ENCODE results near the gene CHPT1. TPM values are rescaled to one million over a fixed set of nuclear protein-coding genes. Genes with fewer than 3 reads are reported as not detected.
"Not testable (repeated sequence)": the region's sequence is repeated elsewhere in the genome, so short reads cannot be mapped to it uniquely, and the experiment has no call there.

CHPT1 gene
- total RNA-seq, 1 experiment from 2014 or later: 28.1 TPM

- no peak overlapping the region for H3K4me3 Mint-ChIP-seq (ENCODE audit: unreplicated experiment)
- intact Hi-C loops (cut with micrococcal nuclease): no loop called here
- H3K9me3 Mint-ChIP-seq (ENCODE audit: unreplicated experiment): no peaks in the 10 kb centered on the region
- H3K27ac Mint-ChIP-seq (ENCODE audit: low read depth, unreplicated experiment): no peak overlapping the region
- ChIA-PET POLR2A (no interaction called here), CTCF (no interaction called here)
- no TSS peak for BruUV-seq (replicated peaks)
- TF ChIP-seq CTCF (IDR thresholded peaks at IDR 0.05; ENCODE audit: unreplicated experiment): no peak
- no peak for DNase-seq (ENCODE audit: unreplicated experiment)
- no peaks in the 10 kb centered on the region for H3K4me1 Mint-ChIP-seq (ENCODE audit: insufficient read depth, unreplicated experiment)
- H3K27me3 Mint-ChIP-seq (ENCODE audit: insufficient read depth, unreplicated experiment): no peaks in the 10 kb centered on the region
- peaks cover 51% of the 10 kb centered on the region for H3K36me3 Mint-ChIP-seq (ENCODE audit: insufficient read depth, unreplicated experiment)
Observed at GRCh38 chr12:101733166-101733565, 35.7 kb downstream of the CHPT1 start.

DNA sequence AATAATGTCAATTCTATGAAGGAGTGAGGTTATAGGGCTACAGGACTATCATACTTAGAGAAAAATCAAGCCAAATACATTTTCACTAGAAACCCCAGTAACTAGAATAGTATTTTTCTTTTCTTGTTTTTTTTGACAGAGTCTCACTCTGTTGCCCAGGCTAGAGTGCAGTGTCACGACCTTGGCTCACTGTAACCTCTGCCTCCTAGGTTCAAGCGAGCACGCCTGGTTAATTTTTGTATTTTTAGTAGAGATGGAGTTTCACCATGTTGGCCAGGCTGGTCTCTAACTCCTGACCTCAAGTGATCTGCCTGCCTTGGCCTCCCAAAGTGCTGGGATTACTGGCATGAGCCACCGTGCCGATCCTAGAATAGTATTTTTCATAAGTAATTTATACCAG is 37.0 kb downstream of the CHPT1 start:
- DNase-seq (ENCODE audit: unreplicated experiment); H3K4me3 Mint-ChIP-seq (ENCODE audit: unreplicated experiment); H3K4me1 Mint-ChIP-seq (ENCODE audit: insufficient read depth, unreplicated experiment); CTCF ChIA-PET; BruUV-seq (replicated peaks); intact Hi-C loops (cut with micrococcal nuclease); H3K27ac Mint-ChIP-seq (ENCODE audit: low read depth, unreplicated experiment); H3K9me3 Mint-ChIP-seq (ENCODE audit: unreplicated experiment); POLR2A ChIA-PET; H3K27me3 Mint-ChIP-seq (ENCODE audit: insufficient read depth, unreplicated experiment): not testable (repeated sequence)
- peaks cover 53% of the 10 kb centered on the region for H3K36me3 Mint-ChIP-seq (ENCODE audit: insufficient read depth, unreplicated experiment)

- intact Hi-C loops (cut with micrococcal nuclease): no loop called here
- H3K9me3 Mint-ChIP-seq (ENCODE audit: unreplicated experiment): no peaks in the 10 kb centered on the region
- no peak overlapping the region for H3K27ac Mint-ChIP-seq (ENCODE audit: low read depth, unreplicated experiment)
- ChIA-PET POLR2A (no interaction called here), CTCF (interaction anchor here (0.6 kb wide), 1 partner anchor 910 kb away, joined by 3 read pairs; no protein-coding TSS in a partner anchor)
- TF ChIP-seq CTCF (IDR thresholded peaks at IDR 0.05; ENCODE audit: unreplicated experiment): no peak
- H3K27me3 Mint-ChIP-seq (ENCODE audit: insufficient read depth, unreplicated experiment): no peaks in the 10 kb centered on the region
- peaks cover 44% of the 10 kb centered on the region for H3K36me3 Mint-ChIP-seq (ENCODE audit: insufficient read depth, unreplicated experiment)
- no TSS peak for BruUV-seq (replicated peaks)
- H3K4me3 Mint-ChIP-seq (ENCODE audit: unreplicated experiment): no peak overlapping the region
- H3K4me1 Mint-ChIP-seq (ENCODE audit: insufficient read depth, unreplicated experiment): no peaks in the 10 kb centered on the region
- DNase-seq (ENCODE audit: unreplicated experiment): no peak
Observed at GRCh38 chr12:101737476-101737875, 40.0 kb downstream of the CHPT1 start.

- ChIA-PET POLR2A (no interaction called here), CTCF (interaction anchor here (1.6 kb wide), 1 partner anchor 21 kb away, joined by 4 read pairs; no protein-coding TSS in a partner anchor)
- TF ChIP-seq CTCF (IDR thresholded peaks at IDR 0.05; ENCODE audit: unreplicated experiment): no peak
- no peaks in the 10 kb centered on the region for H3K27me3 Mint-ChIP-seq (ENCODE audit: insufficient read depth, unreplicated experiment)
- no TSS peak for BruUV-seq (replicated peaks)
- no peaks in the 10 kb centered on the region for H3K9me3 Mint-ChIP-seq (ENCODE audit: unreplicated experiment)
- DNase-seq (ENCODE audit: unreplicated experiment): no peak
- peaks cover 48% of the 10 kb centered on the region for H3K36me3 Mint-ChIP-seq (ENCODE audit: insufficient read depth, unreplicated experiment)
- intact Hi-C loops (cut with micrococcal nuclease): no loop called here
- no peak within 1 kb of the TSS for H3K4me3 Mint-ChIP-seq (ENCODE audit: unreplicated experiment)
- H3K27ac Mint-ChIP-seq (ENCODE audit: low read depth, unreplicated experiment): no peak within 1 kb of the TSS
- no peaks in the 10 kb centered on the region for H3K4me1 Mint-ChIP-seq (ENCODE audit: insufficient read depth, unreplicated experiment)
Observed at GRCh38 chr12:101738920-101739665, 41.7 kb downstream of the CHPT1 start, which contains the start of gene SYCP3. SYCP3 (minus strand) TSS chr12:101739462; CDS start chr12:101737935, 1,527 bp downstream.

Data from MCF 10A (cell line).